ENCODE results near the gene SLC35A3.

GRCh38 chr1:99956755-99957154, 13.0 kb upstream of the SLC35A3 start:
- no peak for TF ChIP-seq CTCF (IDR thresholded peaks at IDR 0.05)
- no peak for TF ChIP-seq POLR2A (IDR thresholded peaks at IDR 0.05)
